A549 treated with Mapracorat at 1 μM for 4 hours (cell line): ENCODE measurements around the gene MAPKAP1. TPM values are rescaled to one million over a fixed set of nuclear protein-coding genes. Genes with fewer than 3 reads are reported as not detected.

Experiments used
- total RNA-seq: library from RNA; stranded (reverse); fragments of 200-300 nt; extraction: Qiagen RNA extraction; gene quantifications from 5 replicates; pipeline ENCODE4 v1.2.3, GENCODE V29; 2022

Gene MAPKAP1
- 64.0 to 80.8 TPM (median 79.0 TPM) in 5 replicates for total RNA-seq

DNA sequence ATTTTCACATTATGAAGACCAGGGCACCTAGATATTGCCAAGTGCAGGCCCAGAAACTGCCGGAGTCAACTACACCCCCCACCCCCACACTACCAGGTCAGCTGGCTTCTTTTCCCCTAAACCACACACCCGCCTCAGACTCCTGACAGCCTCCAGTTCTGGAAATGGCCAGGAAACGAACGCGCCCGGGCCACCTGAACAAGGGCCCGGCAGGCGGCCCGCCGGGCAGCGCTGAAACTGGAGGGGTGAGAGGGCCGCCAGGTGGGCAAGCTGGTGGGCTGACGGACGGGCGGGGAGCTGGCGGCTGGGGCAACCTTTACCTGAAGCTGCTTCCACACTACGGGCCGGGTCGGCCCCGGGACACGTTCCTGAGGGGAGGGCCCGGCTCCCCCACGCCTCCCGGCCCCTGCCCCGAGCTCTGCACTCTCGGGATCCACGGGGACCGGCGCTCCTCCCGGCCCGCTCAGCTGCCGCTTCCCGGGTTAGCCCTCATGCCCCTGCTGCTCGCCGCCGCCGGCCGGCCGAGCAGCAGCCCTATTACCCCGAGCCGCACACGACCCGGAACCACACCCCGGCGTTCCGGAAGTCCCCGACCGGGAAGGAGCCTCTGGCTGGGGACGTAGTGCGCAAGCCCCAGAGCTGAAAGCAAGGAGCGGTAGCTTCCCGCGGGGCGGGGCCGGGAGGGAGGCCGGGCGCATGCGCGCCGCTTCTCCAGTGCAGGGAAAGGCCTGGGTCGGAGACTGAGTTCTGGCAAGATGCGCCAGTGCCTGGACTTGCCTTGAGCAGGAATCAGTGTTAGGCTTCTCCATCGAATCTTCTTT lies at the start of gene MAPKAP1:
TSS of gene MAPKAP1 (minus strand) at position 558 of the 821 bp plus-strand sequence. CDS start 34,634 bp downstream, outside the sequence.

DNA sequence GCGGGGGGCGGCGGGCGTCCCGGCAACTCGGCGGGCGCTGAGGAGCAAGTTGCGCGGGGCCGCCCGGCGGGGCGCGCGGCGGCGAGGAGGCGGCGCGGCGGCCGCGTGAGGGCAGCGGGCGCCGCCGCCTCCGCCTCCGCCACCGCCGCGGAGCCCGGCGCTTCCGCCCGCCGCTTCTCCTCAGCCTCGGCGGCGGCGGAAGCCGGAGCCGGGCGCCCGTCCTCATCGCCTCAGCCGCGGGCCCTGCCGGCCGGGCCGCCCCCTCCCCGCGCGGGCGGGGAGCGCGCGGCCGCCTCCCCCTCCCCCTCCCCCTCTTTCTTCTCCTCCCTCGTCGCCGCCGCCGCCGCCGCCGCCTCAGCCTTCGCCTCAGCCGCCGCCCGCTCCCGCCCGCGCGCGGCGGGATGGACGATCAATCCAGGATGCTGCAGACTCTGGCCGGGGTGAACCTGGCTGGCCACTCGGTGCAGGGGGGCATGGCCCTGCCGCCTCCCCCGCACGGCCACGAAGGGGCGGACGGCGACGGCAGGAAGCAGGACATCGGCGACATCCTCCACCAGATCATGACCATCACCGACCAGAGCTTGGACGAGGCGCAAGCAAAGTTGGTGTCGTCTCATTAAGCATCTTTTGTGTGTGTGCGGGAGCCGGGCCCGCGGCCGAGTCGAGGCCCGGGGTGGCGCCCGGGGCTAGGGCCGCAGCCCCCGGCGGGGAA lies 40.2 kb upstream of the MAPKAP1 start, which contains the start of gene PBX3:
TSS of gene PBX3 (plus strand) at position 321 of the 712 bp plus-strand sequence.

Other genes with a start within 250 kb of the MAPKAP1 start
- 10.2 to 14.5 TPM (median 11.2 TPM) in 5 replicates for gene PBX3, start 40.2 kb upstream of the MAPKAP1 start, total RNA-seq